HUES48 (cell line): ENCODE results near the gene PFN3.
"Not testable (repeated sequence)": the region's sequence is repeated elsewhere in the genome, so short reads cannot be mapped to it uniquely, and the experiment has no call there.

ENCODE experiments used
- H3K27ac ChIP-seq: one replicate; pipeline ENCODE4 v1.7.0; 2013; ENCODE audit warnings: low read depth, low read length, inconsistent platforms
- H3K27me3 ChIP-seq: 2 replicates; pipeline ENCODE4 v1.6.1; 2013; ENCODE audit warnings: mild to moderate bottlenecking, low read length; ENCODE audit not compliant: control insufficient read depth, insufficient read depth
- H3K36me3 ChIP-seq: 2 replicates; pipeline ENCODE4 v1.6.1; 2013; ENCODE audit warnings: low read length; ENCODE audit not compliant: control insufficient read depth, insufficient read depth
- H3K4me1 ChIP-seq: 2 replicates; pipeline ENCODE4 v1.6.1; 2013; ENCODE audit warnings: mild to moderate bottlenecking, low read length; ENCODE audit not compliant: control insufficient read depth, insufficient read depth
- H3K4me3 ChIP-seq: 2 replicates; pipeline ENCODE4 v1.5.1; 2013; ENCODE audit warnings: mild to moderate bottlenecking, low read depth, low read length
- H3K9ac ChIP-seq: 2 replicates; pipeline ENCODE4 v1.6.1; 2013; ENCODE audit warnings: mild to moderate bottlenecking, low read depth, low read length, moderate library complexity
- H3K9me3 ChIP-seq: 2 replicates; pipeline ENCODE4 v1.6.1; 2013; ENCODE audit warnings: low read length; ENCODE audit not compliant: control insufficient read depth, insufficient read depth

The PFN3 gene

DNA sequence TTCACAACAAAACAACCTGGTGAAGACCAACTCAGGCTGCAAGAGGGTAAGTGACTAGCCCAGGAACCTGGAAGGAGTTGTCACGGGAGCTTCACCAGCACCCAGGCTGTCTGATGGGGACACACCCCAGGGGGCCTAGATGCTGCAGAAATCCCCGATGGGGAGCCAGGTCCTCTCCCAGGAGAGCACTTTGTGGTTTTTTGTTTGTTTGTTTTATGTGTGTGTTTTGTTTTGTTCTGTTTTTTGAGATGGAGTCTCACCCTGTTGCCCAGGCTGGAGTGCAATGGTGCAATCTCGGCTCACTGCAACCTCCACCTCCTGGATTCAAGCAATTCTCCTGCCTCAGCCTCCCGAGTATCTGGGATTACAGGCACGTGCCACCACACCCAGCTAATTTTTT lies 24.9 kb downstream of the PFN3 start:
- H3K27ac ChIP-seq, H3K27me3 ChIP-seq, H3K4me3 ChIP-seq, H3K36me3 ChIP-seq, H3K9me3 ChIP-seq, H3K9ac ChIP-seq: not testable (repeated sequence)
- H3K4me1 ChIP-seq = peaks cover 13% of the 10 kb centered on the region; the same call in 1 of the 2 replicates

DNA sequence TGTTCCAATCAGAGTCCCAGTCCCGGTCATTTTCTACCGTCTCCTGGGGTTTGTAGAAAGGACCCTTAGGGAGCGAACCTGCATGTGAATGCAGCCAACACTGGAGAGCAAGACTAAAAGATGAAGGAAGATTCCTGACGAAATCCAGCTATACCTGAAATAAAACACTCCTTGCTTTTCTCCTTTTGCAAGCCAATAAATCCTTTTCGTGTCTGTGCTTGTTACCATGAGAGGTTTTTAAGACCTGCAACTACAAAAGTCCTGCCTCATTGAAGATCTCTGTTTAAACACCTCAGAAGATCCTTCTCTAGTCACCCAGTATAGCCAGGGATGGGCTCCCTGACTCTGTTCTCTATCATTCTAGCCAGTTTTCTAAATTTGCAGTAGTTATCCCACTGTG lies 26.2 kb downstream of the PFN3 start:
- Histone ChIP-seq H3K36me3 (peaks cover 5% of the 10 kb centered on the region; the same call in 1 of the 2 replicates), H3K9ac (no peak overlapping the region), H3K9me3 (no peaks in the 10 kb centered on the region), H3K4me3 (no peak overlapping the region), H3K27me3 (no peaks in the 10 kb centered on the region), H3K4me1 (peaks cover 19% of the 10 kb centered on the region; the same call in 1 of the 2 replicates), H3K27ac (no peak overlapping the region)

DNA sequence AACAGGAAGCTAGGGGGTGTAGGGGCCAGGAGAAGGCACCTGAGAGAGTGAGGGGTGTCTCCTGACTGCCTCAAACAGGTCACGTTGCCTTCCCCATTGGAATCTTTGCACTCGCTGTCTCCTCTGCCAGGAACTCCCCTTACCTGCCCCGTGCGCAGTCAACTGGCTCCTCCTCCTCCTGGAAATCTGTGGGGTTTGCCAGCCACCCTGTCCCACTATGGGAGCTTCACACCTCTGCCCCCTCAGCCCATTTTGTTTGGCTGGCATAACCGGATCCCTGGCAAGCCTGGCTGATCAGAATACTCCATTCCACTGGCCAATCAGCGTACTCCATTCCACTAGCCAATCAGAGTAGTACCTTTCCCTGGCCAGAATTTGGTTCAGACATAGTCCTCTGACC lies 26.7 kb downstream of the PFN3 start:
- Histone ChIP-seq H3K4me1 (peaks cover 19% of the 10 kb centered on the region; the same call in 1 of the 2 replicates), H3K4me3 (no peak overlapping the region), H3K9me3 (no peaks in the 10 kb centered on the region), H3K27ac (no peak overlapping the region), H3K9ac (no peak overlapping the region), H3K36me3 (peaks cover 5% of the 10 kb centered on the region; the same call in 1 of the 2 replicates), H3K27me3 (no peaks in the 10 kb centered on the region)

DNA sequence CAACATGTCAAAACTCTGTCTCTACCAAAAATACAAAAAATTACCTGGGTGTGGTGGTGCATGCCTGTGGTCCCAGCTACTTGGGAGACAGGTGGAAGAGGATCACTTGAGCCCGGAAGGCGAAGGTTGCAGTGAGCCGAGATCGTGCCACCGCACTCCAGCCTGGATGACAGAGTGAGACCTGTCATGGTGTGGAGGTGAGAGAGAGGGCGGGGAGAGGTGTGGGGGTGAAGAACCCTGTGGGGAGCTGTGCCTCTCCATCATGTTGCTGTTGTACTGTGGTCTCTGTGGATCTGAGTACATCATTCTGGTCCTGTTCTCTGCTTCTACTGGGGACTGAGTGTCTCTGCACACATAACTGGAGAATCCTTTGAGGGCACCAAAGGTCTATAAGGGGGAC lies 27.6 kb downstream of the PFN3 start:
- no peak overlapping the region for H3K9ac ChIP-seq
- peaks cover 19% of the 10 kb centered on the region; the same call in 1 of the 2 replicates for H3K4me1 ChIP-seq
- H3K4me3 ChIP-seq = no peak overlapping the region
- no peak overlapping the region for H3K27ac ChIP-seq
- H3K9me3 ChIP-seq = no peaks in the 10 kb centered on the region
- peaks cover 5% of the 10 kb centered on the region; the same call in 1 of the 2 replicates for H3K36me3 ChIP-seq
- H3K27me3 ChIP-seq = peaks cover 8% of the 10 kb centered on the region

DNA sequence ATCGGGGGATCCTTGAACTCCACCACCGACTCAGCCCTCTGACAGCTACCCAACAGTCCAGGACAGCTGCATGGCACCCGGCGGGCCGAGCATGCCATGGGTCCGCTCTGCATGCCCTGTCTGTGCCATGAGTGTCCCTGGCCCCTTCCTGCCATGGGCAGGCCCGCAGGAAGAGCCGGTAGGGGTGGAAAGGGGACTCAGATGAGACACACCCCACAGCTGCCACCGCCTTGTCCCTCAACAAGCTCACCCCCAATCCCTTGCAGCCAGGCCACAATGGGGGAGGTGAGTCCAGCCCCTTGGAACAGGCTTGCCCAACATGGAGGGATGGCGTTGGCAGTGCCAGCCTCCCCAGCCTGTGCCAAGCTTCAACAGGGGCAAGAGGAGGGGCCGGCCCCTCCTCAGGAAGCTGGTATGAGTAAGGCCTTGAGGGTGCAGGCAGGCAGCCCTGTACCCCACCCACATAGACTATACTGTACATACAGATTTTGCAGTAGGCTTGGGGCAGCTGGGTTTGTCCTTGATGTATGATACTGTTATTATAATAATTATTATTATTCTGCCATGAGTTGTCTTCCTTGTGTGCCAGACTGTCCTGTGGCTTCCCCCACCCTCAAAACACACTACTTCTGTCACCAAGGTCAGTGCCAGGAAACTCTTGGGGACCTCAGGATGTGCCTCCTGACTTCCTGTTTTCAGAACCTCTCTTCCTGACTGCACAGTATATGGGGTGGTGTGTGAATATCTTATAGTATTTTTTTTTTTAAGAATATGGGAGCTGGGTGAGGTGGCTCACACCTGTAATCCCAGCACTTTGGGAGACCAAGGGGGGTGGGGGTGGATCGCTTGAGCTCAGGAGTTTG lies 28.2 kb downstream of the PFN3 start:
- Histone ChIP-seq H3K36me3 (peaks cover 5% of the 10 kb centered on the region; the same call in 1 of the 2 replicates), H3K27ac (no peak overlapping the region)

DNA sequence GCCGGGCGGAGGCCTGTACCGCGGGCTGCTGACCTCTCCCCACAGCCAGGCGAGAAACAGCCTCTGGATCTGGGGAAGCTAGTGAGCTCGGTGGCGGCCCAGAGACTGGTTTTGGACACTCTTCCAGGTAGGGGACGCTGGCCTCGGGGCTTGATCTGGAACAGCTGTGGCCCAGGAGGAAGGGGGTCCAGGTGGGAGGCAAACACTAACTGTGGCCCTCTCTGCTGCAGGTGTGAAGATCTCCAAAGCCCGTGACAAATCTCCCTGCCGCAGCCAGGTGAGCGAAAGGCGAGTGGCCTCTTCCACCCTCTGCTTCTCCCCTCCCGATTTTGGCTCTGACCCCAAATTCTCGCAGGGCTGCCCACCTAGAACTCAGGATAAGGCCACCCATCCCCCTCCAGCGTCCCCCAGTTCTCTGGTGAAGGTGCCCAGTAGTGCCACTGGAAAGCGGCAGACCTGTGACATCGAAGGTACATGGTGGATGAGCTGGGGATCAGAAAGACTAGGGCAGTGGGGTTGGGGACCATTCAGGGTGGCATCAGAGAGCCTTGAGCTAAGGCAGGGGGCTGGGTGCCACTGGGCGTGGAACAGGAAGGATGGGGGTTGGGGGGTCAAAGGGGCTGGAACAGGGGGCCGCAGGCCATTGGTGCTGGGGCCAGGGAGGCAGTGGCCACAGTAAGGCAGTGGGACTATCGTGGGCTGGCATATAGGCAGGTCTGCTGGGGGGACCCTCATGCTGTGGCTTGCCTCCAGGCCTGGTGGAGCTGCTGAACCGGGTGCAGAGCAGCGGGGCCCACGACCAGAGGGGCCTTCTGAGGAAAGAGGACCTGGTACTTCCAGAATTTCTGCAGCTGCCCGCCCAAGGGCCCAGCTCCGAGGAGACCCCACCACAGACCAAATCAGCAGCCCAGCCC lies 29.1 kb downstream of the PFN3 start:
- H3K4me3 ChIP-seq = peak overlapping the region; percentile 67
- H3K9ac ChIP-seq = no peak overlapping the region; the same call in 1 of the 2 replicates
- H3K4me1 ChIP-seq = peaks cover 20% of the 10 kb centered on the region
- H3K27ac ChIP-seq = peak overlapping the region; percentile 68
- H3K36me3 ChIP-seq = peaks cover 5% of the 10 kb centered on the region; the same call in 1 of the 2 replicates
- H3K9me3 ChIP-seq = no peaks in the 10 kb centered on the region
- peaks cover 15% of the 10 kb centered on the region for H3K27me3 ChIP-seq

More for the DNA sequence above, 28.2 kb downstream of the PFN3 start:
- H3K27me3 ChIP-seq = peaks cover 15% of the 10 kb centered on the region
- H3K9ac ChIP-seq = no peak overlapping the region
- no peaks in the 10 kb centered on the region for H3K9me3 ChIP-seq
- H3K4me1 ChIP-seq = peaks cover 19% of the 10 kb centered on the region; the same call in 1 of the 2 replicates
- H3K4me3 ChIP-seq = no peak overlapping the region

DNA sequence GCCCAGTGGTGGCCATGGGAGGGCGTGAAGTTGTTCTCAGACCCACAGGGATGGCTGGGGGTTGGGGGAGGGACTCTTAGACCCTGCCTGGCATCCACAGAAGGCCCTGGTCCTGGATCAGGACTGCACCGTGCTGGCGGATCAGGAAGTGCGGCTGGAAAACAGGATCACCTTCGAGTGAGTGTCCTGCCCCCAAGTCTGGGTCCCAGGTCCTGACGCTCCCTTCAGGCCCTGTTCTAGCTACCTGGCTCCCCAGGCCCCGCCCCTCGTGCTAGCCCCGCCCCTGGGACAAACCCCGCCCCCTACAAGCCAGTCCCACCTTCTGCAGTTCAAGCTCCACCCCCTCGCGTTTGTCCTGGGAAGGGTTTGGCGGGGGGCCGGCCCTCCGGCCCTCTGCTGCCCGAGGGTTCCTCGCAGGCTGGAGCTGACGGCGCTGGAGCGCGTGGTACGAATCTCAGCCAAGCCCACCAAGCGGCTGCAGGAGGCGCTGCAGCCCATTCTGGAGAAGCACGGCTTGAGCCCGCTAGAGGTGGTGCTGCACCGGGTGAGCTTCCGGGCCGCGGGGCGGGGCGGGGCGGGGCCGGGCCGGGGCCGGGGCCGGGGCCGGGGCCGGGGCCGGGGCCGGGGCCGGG lies 29.9 kb downstream of the PFN3 start:
- H3K9ac ChIP-seq = no peak overlapping the region
- H3K9me3 ChIP-seq = no peaks in the 10 kb centered on the region
- peaks cover 24% of the 10 kb centered on the region for H3K4me1 ChIP-seq

DNA sequence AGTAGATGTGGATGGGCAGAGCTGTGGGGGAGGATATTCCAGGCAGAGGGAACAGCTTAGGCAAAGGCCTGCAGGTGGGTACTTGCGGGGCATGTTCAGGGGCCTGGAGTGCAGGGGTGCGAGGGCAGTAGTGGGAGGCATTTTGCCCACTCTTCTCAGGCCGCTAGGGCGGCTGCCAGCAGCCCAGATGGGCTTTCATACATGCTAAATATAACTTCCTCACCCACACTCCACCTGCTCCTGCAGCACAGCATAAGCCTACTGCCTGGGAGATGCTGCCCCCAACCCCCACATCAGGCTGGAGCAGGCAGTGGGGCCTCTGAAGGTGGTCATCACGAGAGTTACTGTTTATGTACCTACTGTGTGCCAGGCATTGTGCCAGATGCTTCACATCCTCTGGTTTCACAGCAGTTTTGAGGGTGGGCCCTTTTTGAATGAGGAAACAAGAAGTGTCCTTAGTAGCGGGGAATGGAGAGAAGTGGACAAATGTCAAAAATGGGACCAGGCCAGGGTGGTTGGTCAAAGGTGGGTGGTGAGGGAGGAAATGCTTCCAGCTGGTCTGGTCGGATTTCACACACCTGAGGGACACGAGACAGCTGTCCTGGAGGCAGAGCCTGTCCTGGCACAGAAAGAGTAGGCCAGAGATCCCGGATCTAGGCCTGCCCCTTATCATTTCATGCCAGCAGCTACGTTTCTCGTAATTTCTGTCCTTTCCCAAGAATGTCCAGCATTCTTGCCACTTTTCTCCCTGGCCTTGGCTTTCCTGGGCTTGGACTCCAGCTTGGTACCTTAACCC lies 30.6 kb downstream of the PFN3 start:
- Histone ChIP-seq H3K27ac (peak overlapping the region; percentile 50), H3K9me3 (no peaks in the 10 kb centered on the region), H3K4me1 (peaks cover 24% of the 10 kb centered on the region), H3K9ac (no peak overlapping the region), H3K36me3 (peaks cover 5% of the 10 kb centered on the region; the same call in 1 of the 2 replicates), H3K27me3 (peaks cover 15% of the 10 kb centered on the region), H3K4me3 (no peak overlapping the region)

More for the DNA sequence above, 29.9 kb downstream of the PFN3 start:
- peaks cover 5% of the 10 kb centered on the region; the same call in 1 of the 2 replicates for H3K36me3 ChIP-seq
- peak overlapping the region; percentile 67; the same call in 1 of the 2 replicates for H3K4me3 ChIP-seq
- H3K27ac ChIP-seq = peak overlapping the region; percentile 68
- H3K27me3 ChIP-seq = peaks cover 15% of the 10 kb centered on the region

DNA sequence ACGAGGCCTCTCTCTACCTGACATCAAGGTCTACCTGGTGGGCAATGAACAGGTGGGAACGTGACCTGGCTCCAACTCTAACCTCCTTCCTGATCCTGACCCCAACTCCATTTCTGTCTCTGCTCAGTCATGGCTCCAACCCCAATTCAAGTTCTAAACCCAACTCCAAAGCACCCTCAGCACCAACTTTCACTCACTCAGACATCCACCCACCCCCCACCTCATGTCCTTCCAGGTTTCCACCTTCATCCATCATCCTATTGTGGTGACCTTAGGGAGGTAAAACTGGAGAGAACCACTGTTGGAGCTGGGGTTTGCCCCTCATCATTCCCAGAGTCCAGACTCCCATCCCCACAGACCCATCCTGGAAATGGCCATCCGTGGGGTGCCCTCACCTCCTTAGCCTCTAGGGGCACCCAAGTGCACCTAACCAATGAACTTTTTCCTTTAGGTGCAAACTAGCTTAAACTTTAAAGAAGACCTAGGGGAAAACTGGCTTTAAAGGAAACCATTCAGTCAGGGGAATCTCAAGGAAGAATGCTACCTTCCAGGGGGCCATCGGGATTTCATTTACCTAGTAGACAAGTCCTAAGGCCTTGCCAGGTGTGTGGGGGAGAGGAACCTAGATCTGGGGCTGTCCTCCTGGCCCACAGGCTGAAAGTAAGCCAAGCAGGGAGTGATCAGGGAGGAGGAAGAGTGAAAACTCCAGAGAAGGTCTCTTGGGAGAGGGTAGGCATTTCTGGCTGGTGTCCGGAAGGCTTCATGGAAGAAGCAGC lies 31.4 kb downstream of the PFN3 start:
- H3K4me3 ChIP-seq = no peak overlapping the region
- H3K27me3 ChIP-seq = peaks cover 15% of the 10 kb centered on the region
- no peaks in the 10 kb centered on the region for H3K9me3 ChIP-seq
- H3K27ac ChIP-seq = no peak overlapping the region
- no peak overlapping the region for H3K9ac ChIP-seq
- peaks cover 20% of the 10 kb centered on the region for H3K4me1 ChIP-seq
- peaks cover 5% of the 10 kb centered on the region; the same call in 1 of the 2 replicates for H3K36me3 ChIP-seq
